ENCODE measurements around the gene HHIPL1.
"Not testable (repeated sequence)": the region's sequence is repeated elsewhere in the genome, so short reads cannot be mapped to it uniquely, and the experiment has no call there.

The HHIPL1 gene

GRCh38 chr14:99635116-99635515 is 9.8 kb upstream of the HHIPL1 start:
- DNase-seq: no peak

- DNase-seq: no peak
Observed at GRCh38 chr14:99636487-99636886, 8.4 kb upstream of the HHIPL1 start.

- no peak for DNase-seq
Observed at GRCh38 chr14:99637624-99638023, 7.3 kb upstream of the HHIPL1 start.

GRCh38 chr14:99642771-99643170 is 2.2 kb upstream of the HHIPL1 start:
- not testable (repeated sequence) for DNase-seq

GRCh38 chr14:99643343-99643742 is 1.6 kb upstream of the HHIPL1 start:
- no peak for DNase-seq

GRCh38 chr14:99644035-99644587 is 818 bp upstream of the HHIPL1 start:
- DNase-seq: no peak

- DNase-seq: no peak
Observed at GRCh38 chr14:99645545-99646505, 896 bp downstream of the HHIPL1 start.

- no peak for DNase-seq
Observed at GRCh38 chr14:99647411-99647810, 2.5 kb downstream of the HHIPL1 start.

GRCh38 chr14:99648027-99648784 is 3.3 kb downstream of the HHIPL1 start:
- no peak for DNase-seq

- no peak for DNase-seq
Observed at GRCh38 chr14:99649219-99649618, 4.3 kb downstream of the HHIPL1 start.

- DNase-seq: no peak
Observed at GRCh38 chr14:99649643-99650042, 4.7 kb downstream of the HHIPL1 start.

GRCh38 chr14:99650189-99650588 is 5.3 kb downstream of the HHIPL1 start:
- no peak for DNase-seq

GRCh38 chr14:99651953-99652746 is 7.2 kb downstream of the HHIPL1 start:
- DNase-seq: no peak

GRCh38 chr14:99654235-99654985 is 9.5 kb downstream of the HHIPL1 start:
- peak in 3 of 14 donors; percentile 8 to 22 (median 17) for DNase-seq

GRCh38 chr14:99655521-99655920 is 10.6 kb downstream of the HHIPL1 start:
- no peak for DNase-seq

- no peak for DNase-seq
Observed at GRCh38 chr14:99656171-99656570, 11.2 kb downstream of the HHIPL1 start.

GRCh38 chr14:99657645-99658155 is 12.8 kb downstream of the HHIPL1 start:
- no peak for DNase-seq

GRCh38 chr14:99658218-99658845 is 13.4 kb downstream of the HHIPL1 start:
- DNase-seq: no peak

- DNase-seq: no peak
Observed at GRCh38 chr14:99659333-99659741, 14.4 kb downstream of the HHIPL1 start.

GRCh38 chr14:99660006-99660566 is 15.2 kb downstream of the HHIPL1 start:
- no peak for DNase-seq
